Large intestine (tissue), 3 donors: Measurements from ENCODE around the gene TRPM8. TPM values are rescaled to one million over a fixed set of nuclear protein-coding genes. Genes with fewer than 3 reads are reported as not detected.

Experiments
- DNase-seq, 2 donors: peaks; one replicate each; pipeline versions ENCODE4 v3.0.0 to v3.0.0-alpha.2; 2013
- H3K27ac ChIP-seq: one replicate; pipeline ENCODE4 v1.5.1; 2013; ENCODE audit warnings: low read length
- H3K27me3 ChIP-seq: 2 replicates; pipeline ENCODE4 v1.6.1; 2013; ENCODE audit warnings: low read length; ENCODE audit not compliant: control insufficient read depth, insufficient read depth
- H3K36me3 ChIP-seq: 2 replicates; pipeline ENCODE4 v1.6.1; 2013; ENCODE audit warnings: low read length; ENCODE audit not compliant: control insufficient read depth, insufficient read depth
- H3K4me1 ChIP-seq: one replicate; pipeline ENCODE4 v1.6.1; 2013; ENCODE audit warnings: low read length; ENCODE audit not compliant: control insufficient read depth, insufficient read depth
- H3K4me3 ChIP-seq: one replicate; pipeline ENCODE4 v1.5.1; 2013; ENCODE audit warnings: low read length
- H3K9me3 ChIP-seq: one replicate; pipeline ENCODE4 v1.6.1; 2013; ENCODE audit warnings: mild to moderate bottlenecking, low read depth, low read length, moderate library complexity; ENCODE audit not compliant: control insufficient read depth
- WGBS: methylation state at CpG from one replicate; pipeline ENCODE4 v1.1.5; 2013; ENCODE audit warnings: low lambda C conversion rate; ENCODE audit not compliant: insufficient coverage; 5-methylcytosine and 5-hydroxymethylcytosine counted together
- polyA plus RNA-seq: library from polyadenylated mRNA; unstranded; fragments of 120-200 nt; gene quantifications from one replicate; pipeline ENCODE4 v1.2.1, GENCODE V29; 2013

Gene TRPM8
- polyA plus RNA-seq, 1 donor, result 0.15 TPM

GRCh38 chr2:234066587-234066986, 149.4 kb downstream of the TRPM8 start:
- no peak for DNase-seq
- H3K4me1 ChIP-seq, result no peaks in the 10 kb centered on the region
- no peaks in the 10 kb centered on the region for H3K9me3 ChIP-seq

More at GRCh38 chr2:234066587-234066986, 149.4 kb downstream of the TRPM8 start:
- H3K36me3 ChIP-seq, result no peaks in the 10 kb centered on the region
- H3K27me3 ChIP-seq, result no peaks in the 10 kb centered on the region
- no peak overlapping the region for H3K4me3 ChIP-seq
- no peak overlapping the region for H3K27ac ChIP-seq
- WGBS, result 100% methylated on average over 1 of the region's 2 CpGs

Other genes starting within 250 kb of the TRPM8 start
- not detected for gene UGT1A9, start 245.5 kb upstream of the TRPM8 start, polyA plus RNA-seq
- gene UGT1A7, start 235.5 kb upstream of the TRPM8 start, polyA plus RNA-seq, result not detected
- gene UGT1A6, start 224.5 kb upstream of the TRPM8 start, polyA plus RNA-seq, result 0.06 TPM
- gene UGT1A5, start 204.5 kb upstream of the TRPM8 start, polyA plus RNA-seq, result 0.15 TPM
- gene UGT1A4, start 198.6 kb upstream of the TRPM8 start, polyA plus RNA-seq, result 0.04 TPM
- 0.16 TPM for gene UGT1A3, start 188.3 kb upstream of the TRPM8 start, polyA plus RNA-seq
- 1.6 TPM for gene UGT1A1, start 157.1 kb upstream of the TRPM8 start, polyA plus RNA-seq
- 0.16 TPM for gene MROH2A, start 139.0 kb upstream of the TRPM8 start, polyA plus RNA-seq
- gene HJURP, start 62.8 kb upstream of the TRPM8 start, polyA plus RNA-seq, result 10.6 TPM
- gene SPP2, start 133.3 kb downstream of the TRPM8 start, polyA plus RNA-seq, result 0.06 TPM